Ascending aorta (tissue), 2 donors: ENCODE measurements around the gene RPL18. TPM values are rescaled to one million over a fixed set of nuclear protein-coding genes. Genes with fewer than 3 reads are reported as not detected.

Experiments used
- DNase-seq, 2 donors: peaks; one replicate each; pipeline ENCODE4 v3.0.0-alpha.2; 2019; ENCODE audit warnings: low spot score in 2 of 2
- H3K27ac ChIP-seq, 2 donors: fragments of 200-600 bp; sonication (generic); one replicate each; pipeline ENCODE4 v1.5.1; 2016 to 2017; ENCODE audit warnings: mild to moderate bottlenecking in 1 of 2
- H3K27me3 ChIP-seq: fragments of 200-600 bp; sonication (generic); one replicate; pipeline ENCODE4 v1.5.1; 2017
- H3K36me3 ChIP-seq, 2 donors: fragments of 200-600 bp; sonication (generic); one replicate each; pipeline ENCODE4 v1.5.1; 2016
- H3K4me1 ChIP-seq, 2 donors: fragments of 200-600 bp; sonication (generic); one replicate each; pipeline ENCODE4 v1.5.1; 2016 to 2017; ENCODE audit warnings: mild to moderate bottlenecking in 1 of 2
- H3K4me3 ChIP-seq, 2 donors: fragments of 200-600 bp; sonication (generic); one replicate each; pipeline ENCODE4 v1.5.1; 2016 to 2017; ENCODE audit warnings: mild to moderate bottlenecking in 1 of 2
- H3K9me3 ChIP-seq, 2 donors: fragments of 200-600 bp; sonication (generic); one replicate each; pipeline ENCODE4 v1.5.1; 2016
- intact Hi-C: fragments of 100-400 bp; cut with DNase I; formaldehyde crosslinking; loops from one replicate; pipeline ENCODE4 v1.15.1; 2023
- total RNA-seq: library from RNA; depleted of rRNA; stranded (reverse); fragments of >200 nt; gene quantifications from one replicate; pipeline ENCODE4 v1.1.0, GENCODE V29; 2016
- TF ChIP-seq, protein P1 (sequence below), 3 experiments: fragments of 200-600 bp in 2 of 3; fragments of 450-650 bp in 1 of 3; sonication (generic) in 2 of 3; IDR thresholded peaks; one replicate each; pipeline ENCODE4 v1.5.1; 2016 to 2019; ENCODE audit warnings: antibody characterized with exemption in 3 of 3, mild to moderate bottlenecking in 1 of 3, moderate library complexity in 1 of 3

RPL18 gene
- total RNA-seq, 1 donor from 2014 or later = 2,223 TPM

DNA sequence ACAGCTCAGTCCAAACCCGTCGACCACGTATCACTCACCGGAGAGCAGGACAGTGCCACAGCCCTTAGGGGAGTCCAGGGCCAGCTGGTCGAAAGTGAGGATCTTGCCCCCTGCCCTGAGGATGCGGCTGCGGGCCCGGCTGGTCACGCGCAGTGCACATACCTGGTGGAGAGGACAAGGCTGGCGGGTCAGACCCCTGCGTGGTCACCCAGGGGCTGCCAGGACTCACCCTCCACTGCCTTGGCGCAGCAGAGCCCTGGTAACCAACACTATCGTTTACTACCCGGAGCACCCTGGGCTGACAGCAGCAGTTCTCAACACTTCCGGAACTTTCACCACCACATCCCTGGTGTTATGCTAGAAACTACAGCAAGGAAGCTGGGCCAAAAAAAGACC lies 2.9 kb downstream of the RPL18 start:
- H3K4me1 ChIP-seq = peaks cover 10 to 19% of the 10 kb centered on the region in 2 donors
- H3K36me3 ChIP-seq = peaks cover 18 to 29% of the 10 kb centered on the region in 2 donors

DNA sequence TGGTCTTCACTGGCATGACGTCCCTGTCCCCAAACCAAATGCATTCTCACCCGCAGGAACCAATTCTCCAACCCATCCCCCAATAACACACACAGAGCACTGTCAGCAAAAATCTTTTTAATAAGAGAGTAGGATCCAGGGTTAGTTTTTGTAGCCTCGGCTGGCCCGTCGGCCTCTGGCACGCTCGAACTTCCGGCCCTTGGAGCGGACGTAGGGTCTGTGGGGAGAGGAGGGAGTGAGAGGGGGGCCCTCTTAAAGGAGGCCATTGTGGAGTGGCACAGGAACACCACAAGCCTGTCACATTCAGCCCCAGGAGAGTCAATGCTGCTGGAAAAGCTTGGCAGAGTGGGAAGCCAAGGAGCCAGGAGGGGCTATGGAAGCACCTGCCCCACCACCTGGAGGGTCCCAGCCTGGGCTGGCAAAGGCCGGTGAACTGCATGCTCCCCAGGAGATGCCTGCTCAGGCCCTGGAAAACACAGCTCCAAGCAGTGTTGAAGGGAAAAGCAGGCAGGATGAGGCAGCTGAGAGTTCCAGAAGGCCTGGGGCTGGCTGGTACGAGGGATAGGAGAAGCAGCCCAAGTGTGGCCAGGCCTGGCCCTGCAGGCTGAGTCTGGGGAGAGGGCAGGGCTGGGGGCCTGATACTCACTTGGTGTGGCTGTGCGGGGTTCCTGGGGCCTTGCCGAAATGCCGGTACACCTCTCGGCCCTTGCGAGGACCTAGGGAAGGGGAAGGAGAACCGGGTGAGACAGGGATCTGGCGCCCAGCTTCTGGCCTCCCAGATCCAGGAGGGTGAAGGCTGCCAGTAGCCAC lies 3.5 kb downstream of the RPL18 start:
- H3K4me1 ChIP-seq = peaks cover 10 to 19% of the 10 kb centered on the region in 2 donors
- no peak for DNase-seq
- no peak overlapping the region for H3K4me3 ChIP-seq
- H3K9me3 ChIP-seq = no peaks in the 10 kb centered on the region
- no peaks in the 10 kb centered on the region for H3K27me3 ChIP-seq
- no peak overlapping the region for H3K27ac ChIP-seq
- TF ChIP-seq, protein P1, sequence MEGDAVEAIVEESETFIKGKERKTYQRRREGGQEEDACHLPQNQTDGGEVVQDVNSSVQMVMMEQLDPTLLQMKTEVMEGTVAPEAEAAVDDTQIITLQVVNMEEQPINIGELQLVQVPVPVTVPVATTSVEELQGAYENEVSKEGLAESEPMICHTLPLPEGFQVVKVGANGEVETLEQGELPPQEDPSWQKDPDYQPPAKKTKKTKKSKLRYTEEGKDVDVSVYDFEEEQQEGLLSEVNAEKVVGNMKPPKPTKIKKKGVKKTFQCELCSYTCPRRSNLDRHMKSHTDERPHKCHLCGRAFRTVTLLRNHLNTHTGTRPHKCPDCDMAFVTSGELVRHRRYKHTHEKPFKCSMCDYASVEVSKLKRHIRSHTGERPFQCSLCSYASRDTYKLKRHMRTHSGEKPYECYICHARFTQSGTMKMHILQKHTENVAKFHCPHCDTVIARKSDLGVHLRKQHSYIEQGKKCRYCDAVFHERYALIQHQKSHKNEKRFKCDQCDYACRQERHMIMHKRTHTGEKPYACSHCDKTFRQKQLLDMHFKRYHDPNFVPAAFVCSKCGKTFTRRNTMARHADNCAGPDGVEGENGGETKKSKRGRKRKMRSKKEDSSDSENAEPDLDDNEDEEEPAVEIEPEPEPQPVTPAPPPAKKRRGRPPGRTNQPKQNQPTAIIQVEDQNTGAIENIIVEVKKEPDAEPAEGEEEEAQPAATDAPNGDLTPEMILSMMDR (IDR thresholded peaks at IDR 0.05) = no peak
- H3K36me3 ChIP-seq = peaks cover 18 to 29% of the 10 kb centered on the region in 2 donors
- intact Hi-C loops = no loop called here

More for the DNA sequence above, 2.9 kb downstream of the RPL18 start:
- intact Hi-C loops = no loop called here
- H3K4me3 ChIP-seq = no peak overlapping the region
- H3K9me3 ChIP-seq = no peaks in the 10 kb centered on the region
- no peaks in the 10 kb centered on the region for H3K27me3 ChIP-seq
- DNase-seq = no peak
- TF ChIP-seq, protein P1 (IDR thresholded peaks at IDR 0.05) = no peak
- H3K27ac ChIP-seq = no peak overlapping the region

DNA sequence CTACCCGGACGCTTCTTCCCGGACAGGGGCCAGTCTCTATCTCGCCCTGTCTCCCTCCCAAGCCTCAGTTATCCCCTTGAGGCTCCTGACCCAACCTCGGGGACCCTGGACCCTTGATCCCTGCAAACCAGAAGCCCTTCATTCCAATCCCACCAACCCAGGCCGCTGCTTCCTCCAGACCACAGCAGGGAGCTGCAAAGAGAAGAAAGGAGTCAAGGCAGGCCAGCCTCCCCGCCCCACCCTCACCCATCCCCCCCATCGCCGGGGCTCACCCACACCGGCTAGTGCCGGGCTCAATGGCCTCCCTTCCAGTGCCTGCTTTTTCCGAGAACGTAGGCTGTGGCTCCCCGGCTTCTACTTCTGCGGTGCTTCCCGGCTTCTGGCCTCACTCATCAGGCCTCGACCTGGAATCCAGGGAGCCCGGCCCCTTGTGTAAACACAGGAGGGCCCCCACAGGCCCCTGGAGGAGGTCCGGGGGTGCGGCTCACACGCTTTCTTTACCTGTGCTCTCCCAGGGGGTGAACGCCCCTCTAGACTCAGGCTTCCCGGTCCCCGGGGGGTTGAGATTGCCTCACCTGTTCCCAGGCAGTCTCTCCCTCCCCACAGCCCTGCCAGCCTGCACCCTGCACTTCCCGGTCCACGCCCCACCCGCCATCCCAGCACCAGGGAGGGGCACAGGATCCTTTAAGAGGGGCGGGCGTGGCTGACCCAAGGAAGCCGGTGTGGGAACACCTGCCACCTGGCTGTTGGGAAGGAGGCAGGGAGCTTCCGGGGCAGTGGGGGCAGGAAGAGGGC lies 4.3 kb downstream of the RPL18 start, which contains the start of gene FAM83E:
Gene FAM83E (minus strand): TSS at position 641 of the 795 bp plus-strand sequence. CDS start 1,704 bp downstream, outside the sequence.
- peaks cover 18 to 29% of the 10 kb centered on the region in 2 donors for H3K36me3 ChIP-seq
- DNase-seq = no peak
- H3K4me1 ChIP-seq = peaks cover 10 to 14% of the 10 kb centered on the region in 2 donors
- intact Hi-C loops = no loop called here
- H3K27me3 ChIP-seq = no peaks in the 10 kb centered on the region
- H3K9me3 ChIP-seq = no peaks in the 10 kb centered on the region
- no peak within 1 kb of the TSS for H3K27ac ChIP-seq
- no peak within 1 kb of the TSS for H3K4me3 ChIP-seq
- TF ChIP-seq, protein P1 (IDR thresholded peaks at IDR 0.05) = no peak

DNA sequence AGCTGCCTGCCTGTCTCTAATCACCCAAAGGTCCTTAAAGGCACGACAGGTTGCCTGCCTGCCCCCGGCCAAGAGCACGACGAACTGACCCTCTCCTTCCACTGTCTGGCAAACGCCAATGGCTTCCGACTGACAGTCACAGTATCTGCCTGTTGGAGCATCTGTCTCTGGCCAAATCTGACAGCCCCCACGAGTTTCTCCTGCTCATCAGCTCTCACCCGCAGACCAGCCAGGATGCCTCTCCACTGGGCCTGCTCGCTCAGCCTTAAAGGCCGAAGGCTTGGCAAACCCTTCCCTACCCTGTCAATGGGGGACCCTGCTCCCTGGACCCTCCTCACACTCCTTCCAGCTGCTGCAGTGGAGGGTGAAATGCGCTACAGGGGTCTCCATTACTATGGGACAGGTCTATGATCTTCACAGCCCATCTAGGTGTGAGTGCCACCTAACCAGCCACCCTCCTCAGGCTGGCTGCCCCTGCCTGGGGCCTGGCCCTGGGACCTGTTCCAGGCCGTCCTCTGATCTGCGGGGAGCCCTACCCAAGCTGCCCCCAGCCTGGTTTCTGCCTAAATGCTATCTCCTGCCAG lies 5.0 kb downstream of the RPL18 start:
- H3K4me3 ChIP-seq = no peak overlapping the region
- intact Hi-C loops = no loop called here

More for the DNA sequence above, 5.0 kb downstream of the RPL18 start:
- Histone ChIP-seq H3K9me3 (no peaks in the 10 kb centered on the region), H3K4me1 (peaks cover 10 to 14% of the 10 kb centered on the region in 2 donors), H3K27me3 (no peaks in the 10 kb centered on the region), H3K27ac (no peak overlapping the region), H3K36me3 (peaks cover 18 to 29% of the 10 kb centered on the region in 2 donors)
- no peak for DNase-seq
- TF ChIP-seq, protein P1 (IDR thresholded peaks at IDR 0.05) = no peak
